ENCODE results near the gene ADD1. TPM values are rescaled to one million over a fixed set of nuclear protein-coding genes. Genes with fewer than 3 reads are reported as not detected.
A peak's percentile ranks its signal among the peaks of the same experiment; 100 is the strongest.

Gene ADD1
- total RNA-seq, 1 donor from 2014 or later = 131 TPM

- Mint-ChIP-seq H3K4me3 (no peak overlapping the region), H3K27ac (peak overlapping the region; percentile 53), H3K9me3 (no peaks in the 10 kb centered on the region), H3K4me1 (peaks cover 11% of the 10 kb centered on the region), H3K27me3 (ENCODE audit: insufficient read depth, low read depth) (peaks cover 6% of the 10 kb centered on the region), H3K36me3 (no peaks in the 10 kb centered on the region)
- Histone ChIP-seq H3K4me3 (no peak overlapping the region), H4K20me1 (ENCODE audit: low read depth) (no peaks in the 10 kb centered on the region), H3K79me2 (ENCODE audit: low read depth) (no peaks in the 10 kb centered on the region), H3K27me3 (peaks cover 32% of the 10 kb centered on the region), H3K4me1 (peaks cover 9% of the 10 kb centered on the region), H3K9me3 (ENCODE audit: low read depth) (no peaks in the 10 kb centered on the region), H3K4me2 (no peak overlapping the region), H3F3A (ENCODE audit: low read depth) (peaks cover 5% of the 10 kb centered on the region), H2AFZ (replicated peaks) (no peak overlapping the region), H3K36me3 (no peaks in the 10 kb centered on the region), H3K9ac (no peak overlapping the region), H3K27ac (no peak overlapping the region)
- peak; percentile 31 for DNase-seq (ENCODE audit: low spot score)
- TF ChIP-seq, protein P1, sequence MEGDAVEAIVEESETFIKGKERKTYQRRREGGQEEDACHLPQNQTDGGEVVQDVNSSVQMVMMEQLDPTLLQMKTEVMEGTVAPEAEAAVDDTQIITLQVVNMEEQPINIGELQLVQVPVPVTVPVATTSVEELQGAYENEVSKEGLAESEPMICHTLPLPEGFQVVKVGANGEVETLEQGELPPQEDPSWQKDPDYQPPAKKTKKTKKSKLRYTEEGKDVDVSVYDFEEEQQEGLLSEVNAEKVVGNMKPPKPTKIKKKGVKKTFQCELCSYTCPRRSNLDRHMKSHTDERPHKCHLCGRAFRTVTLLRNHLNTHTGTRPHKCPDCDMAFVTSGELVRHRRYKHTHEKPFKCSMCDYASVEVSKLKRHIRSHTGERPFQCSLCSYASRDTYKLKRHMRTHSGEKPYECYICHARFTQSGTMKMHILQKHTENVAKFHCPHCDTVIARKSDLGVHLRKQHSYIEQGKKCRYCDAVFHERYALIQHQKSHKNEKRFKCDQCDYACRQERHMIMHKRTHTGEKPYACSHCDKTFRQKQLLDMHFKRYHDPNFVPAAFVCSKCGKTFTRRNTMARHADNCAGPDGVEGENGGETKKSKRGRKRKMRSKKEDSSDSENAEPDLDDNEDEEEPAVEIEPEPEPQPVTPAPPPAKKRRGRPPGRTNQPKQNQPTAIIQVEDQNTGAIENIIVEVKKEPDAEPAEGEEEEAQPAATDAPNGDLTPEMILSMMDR (IDR thresholded peaks at IDR 0.05) = no peak
Observed at GRCh38 chr4:2795893-2796848, 47.5 kb upstream of the ADD1 start.

DNA sequence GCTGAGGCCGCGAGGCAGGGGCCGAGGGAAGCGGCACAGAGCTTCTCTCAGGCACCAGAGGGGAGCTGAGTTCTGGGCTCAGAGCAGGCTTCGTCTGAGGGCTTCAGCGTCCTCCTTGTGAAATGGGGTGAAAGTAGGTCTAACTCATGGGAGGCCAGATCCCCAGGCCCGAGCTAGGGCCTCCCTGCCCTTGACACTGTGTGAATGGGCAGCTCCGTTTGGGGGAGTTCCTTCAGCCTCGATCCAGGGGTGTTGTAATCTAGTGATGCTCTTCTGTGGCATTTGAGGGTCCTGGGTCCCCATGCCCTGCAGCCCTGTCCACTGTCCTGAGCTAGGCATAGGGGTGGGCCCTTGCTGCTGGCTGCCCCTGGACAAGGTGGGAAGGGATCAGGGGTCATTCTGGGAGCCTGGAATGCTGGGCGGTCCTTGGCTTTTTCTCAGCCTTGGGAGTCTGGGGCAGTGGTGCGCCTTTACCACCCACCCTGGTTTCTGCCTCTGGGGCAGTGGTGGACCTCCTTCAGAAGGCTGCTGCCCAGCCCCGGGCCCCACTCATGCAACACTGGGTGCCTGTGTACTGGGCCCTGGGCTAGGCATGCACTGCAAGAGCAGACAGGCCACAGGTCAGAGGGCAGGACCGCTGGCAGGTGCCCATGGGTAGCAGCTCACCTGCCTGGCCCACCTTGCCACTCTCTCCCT lies 46.6 kb upstream of the ADD1 start:
- Histone ChIP-seq H3K4me2 (no peak overlapping the region), H3K9ac (no peak overlapping the region), H4K20me1 (ENCODE audit: low read depth) (no peaks in the 10 kb centered on the region), H3K27ac (no peak overlapping the region), H3K79me2 (ENCODE audit: low read depth) (no peaks in the 10 kb centered on the region), H3K4me1 (peaks cover 13% of the 10 kb centered on the region), H2AFZ (replicated peaks) (no peak overlapping the region), H3K9me3 (ENCODE audit: low read depth) (no peaks in the 10 kb centered on the region), H3K4me3 (no peak overlapping the region), H3F3A (ENCODE audit: low read depth) (peaks cover 5% of the 10 kb centered on the region), H3K27me3 (peaks cover 32% of the 10 kb centered on the region), H3K36me3 (no peaks in the 10 kb centered on the region)
- TF ChIP-seq EZH2 (IDR thresholded peaks at IDR 0.05) = no peak
- TF ChIP-seq, protein P1 (IDR thresholded peaks at IDR 0.05) = no peak
- H3K27ac Mint-ChIP-seq = no peak overlapping the region
- H3K4me1 Mint-ChIP-seq = peaks cover 12% of the 10 kb centered on the region
- peak; percentile 1 for DNase-seq (ENCODE audit: low spot score)
- H3K9me3 Mint-ChIP-seq = no peaks in the 10 kb centered on the region
- peaks cover 6% of the 10 kb centered on the region for H3K27me3 Mint-ChIP-seq (ENCODE audit: insufficient read depth, low read depth)
- H3K4me3 Mint-ChIP-seq = no peak overlapping the region
- no peaks in the 10 kb centered on the region for H3K36me3 Mint-ChIP-seq

- H3K27ac ChIP-seq = no peak overlapping the region
- TF ChIP-seq EZH2phosphoT487 (IDR thresholded peaks at IDR 0.05) (no peak), EZH2 (IDR thresholded peaks at IDR 0.05) (no peak)
- TF ChIP-seq, protein P1 (IDR thresholded peaks at IDR 0.05) = no peak
- peak; percentile 1 for DNase-seq (ENCODE audit: low spot score)
- Mint-ChIP-seq H3K4me1 (peaks cover 12% of the 10 kb centered on the region), H3K27ac (no peak overlapping the region), H3K4me3 (no peak overlapping the region), H3K36me3 (no peaks in the 10 kb centered on the region), H3K27me3 (ENCODE audit: insufficient read depth, low read depth) (peaks cover 6% of the 10 kb centered on the region), H3K9me3 (no peaks in the 10 kb centered on the region)
- H3K79me2 ChIP-seq (ENCODE audit: low read depth) = no peaks in the 10 kb centered on the region
- no peaks in the 10 kb centered on the region for H3K9me3 ChIP-seq (ENCODE audit: low read depth)
- no peaks in the 10 kb centered on the region for H4K20me1 ChIP-seq (ENCODE audit: low read depth)
- H3K4me2 ChIP-seq = no peak overlapping the region
- H3K36me3 ChIP-seq = no peaks in the 10 kb centered on the region
- H3K27me3 ChIP-seq = peaks cover 25% of the 10 kb centered on the region
- H3K4me3 ChIP-seq = no peak overlapping the region
- H2AFZ ChIP-seq (replicated peaks) = no peak overlapping the region
- peaks cover 13% of the 10 kb centered on the region for H3K4me1 ChIP-seq
- peaks cover 5% of the 10 kb centered on the region for H3F3A ChIP-seq (ENCODE audit: low read depth)
- no peak overlapping the region for H3K9ac ChIP-seq
Observed at GRCh38 chr4:2797545-2798305, 45.9 kb upstream of the ADD1 start.

Data from neural progenitor cell (in vitro differentiated cells).